Posterior vena cava (tissue), 2 donors: ENCODE measurements around the gene MYZAP. TPM values are rescaled to one million over a fixed set of nuclear protein-coding genes. Genes with fewer than 3 reads are reported as not detected.

Source experiments
- DNase-seq: peaks from one replicate; pipeline ENCODE4 v3.0.0-alpha.2; 2020; ENCODE audit warnings: low spot score
- intact Hi-C, 2 donors: fragments of 100-400 bp; cut with DNase I; formaldehyde crosslinking; loops; one replicate each; pipeline versions ENCODE4 v1.14.1 to v1.14.2; 2022 to 2023
- long read RNA-seq, 2 donors: library from polyadenylated mRNA; unstranded; transcript quantifications; one replicate each; pipeline ENCODE4 v2.0.0, GENCODE V29; 2020 to 2021
- total RNA-seq, 2 donors: library from RNA; stranded (reverse); fragmentation: NEBNext Ultra II Directional; extraction: Animal tissue kit (Norgen Biotek cat#: 25700); gene quantifications; one replicate each; pipeline ENCODE4 v1.2.1, GENCODE V29; 2021
- donor health status: DM: yes; HTN: yes; CAD: no.
- donor health status: DM: yes; HTN: yes; CAD: no.

MYZAP gene, protein sequence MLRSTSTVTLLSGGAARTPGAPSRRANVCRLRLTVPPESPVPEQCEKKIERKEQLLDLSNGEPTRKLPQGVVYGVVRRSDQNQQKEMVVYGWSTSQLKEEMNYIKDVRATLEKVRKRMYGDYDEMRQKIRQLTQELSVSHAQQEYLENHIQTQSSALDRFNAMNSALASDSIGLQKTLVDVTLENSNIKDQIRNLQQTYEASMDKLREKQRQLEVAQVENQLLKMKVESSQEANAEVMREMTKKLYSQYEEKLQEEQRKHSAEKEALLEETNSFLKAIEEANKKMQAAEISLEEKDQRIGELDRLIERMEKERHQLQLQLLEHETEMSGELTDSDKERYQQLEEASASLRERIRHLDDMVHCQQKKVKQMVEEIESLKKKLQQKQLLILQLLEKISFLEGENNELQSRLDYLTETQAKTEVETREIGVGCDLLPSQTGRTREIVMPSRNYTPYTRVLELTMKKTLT
- 1 to 10 TPM; 6.2 to 8.4 TPM for total RNA-seq
- long read RNA-seq, donor 1, transcript MYZAP-201 (13 exons, 2,361 nt) = major isoform, 6 of 7 reads
- long read RNA-seq, donor 1, partial matches to known transcripts = 1 of 7 reads
- long read RNA-seq, donor 1, other reads (novel, unspliced or antisense) = 0 of 7 reads
- long read RNA-seq, donor 2, transcript MYZAP-201 (13 exons, 2,361 nt) = major isoform, 23 of 26 reads
- long read RNA-seq, donor 2, partial matches to known transcripts = 2 of 26 reads
- long read RNA-seq, donor 2, other reads (novel, unspliced or antisense) = 1 of 26 reads

GRCh38 chr15:57591822-57592367 lies at the start of gene MYZAP:
MYZAP (plus strand) TSS chr15:57591904; CDS start chr15:57592035, 131 bp downstream.
- intact Hi-C loops = no loop called here
- peak; percentile 85 for DNase-seq

- intact Hi-C loops = no loop called here
- DNase-seq = no peak
Observed at GRCh38 chr15:57542505-57542817, 49.2 kb upstream of the MYZAP start.

DNA sequence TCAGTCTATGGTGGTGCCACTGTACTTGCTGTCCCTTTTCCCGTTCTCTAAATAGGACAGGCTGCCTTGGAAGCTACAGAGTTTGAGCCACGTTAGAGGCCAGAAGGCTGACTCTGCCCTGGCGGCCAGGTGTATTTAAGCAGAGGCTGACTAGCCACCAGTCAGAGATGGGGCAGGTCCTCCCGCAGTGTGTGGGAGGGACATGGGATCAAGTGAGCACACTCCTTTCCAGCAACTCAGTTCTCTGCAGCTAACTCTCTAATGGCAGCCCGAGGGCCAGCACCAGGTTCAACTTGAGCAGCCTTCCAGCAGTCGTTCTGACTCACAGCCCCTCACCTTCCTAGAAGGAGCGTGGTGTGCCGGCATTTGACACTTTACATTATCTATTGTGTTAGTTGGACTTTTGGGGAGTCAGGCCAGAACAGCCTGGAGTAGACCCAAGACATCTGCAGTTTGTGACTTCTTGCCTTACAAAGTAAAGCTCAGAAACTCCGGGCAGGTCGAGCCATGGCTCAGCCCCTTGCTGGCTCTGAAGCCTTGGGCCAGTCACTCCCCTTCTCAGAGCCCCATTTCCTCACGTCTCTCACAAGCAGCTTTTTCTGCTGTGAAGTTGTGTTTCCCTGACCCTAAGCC lies 46.7 kb upstream of the MYZAP start:
- intact Hi-C loops = no loop called here

GRCh38 chr15:57545995-57546394 lies 45.7 kb upstream of the MYZAP start:
- intact Hi-C loops = no loop called here

More for the DNA sequence above, 46.7 kb upstream of the MYZAP start:
- no peak for DNase-seq

DNA sequence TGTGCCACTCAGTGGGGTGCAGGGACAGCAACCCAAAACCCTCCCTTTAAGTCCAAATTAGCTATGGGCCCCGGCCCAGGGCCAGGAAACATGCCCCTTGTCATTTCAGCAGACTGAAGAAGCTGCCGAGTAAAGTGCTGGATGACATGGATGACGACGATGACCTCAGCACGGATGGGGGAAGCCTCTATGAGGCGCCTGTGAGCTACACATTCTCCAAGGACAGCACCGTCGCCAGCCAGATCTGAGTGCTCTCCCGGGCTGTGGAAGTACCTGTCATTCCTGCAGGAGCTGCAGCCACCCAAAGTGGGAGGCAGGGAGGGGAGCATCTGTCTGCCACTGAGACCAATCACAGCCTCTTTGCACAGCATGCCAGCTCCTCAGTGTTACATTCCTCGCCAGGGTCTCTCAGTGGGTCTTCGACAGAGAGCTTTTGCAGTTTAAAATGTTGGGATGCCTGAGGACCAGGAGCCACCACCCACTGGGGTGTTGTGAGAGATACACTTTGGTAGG lies 44.4 kb upstream of the MYZAP start:
- no peak for DNase-seq
- intact Hi-C loops = no loop called here

More at GRCh38 chr15:57545995-57546394, 45.7 kb upstream of the MYZAP start:
- no peak for DNase-seq

- intact Hi-C loops = no loop called here
Observed at GRCh38 chr15:57548351-57548750, 43.4 kb upstream of the MYZAP start.

GRCh38 chr15:57548835-57549234 lies 42.9 kb upstream of the MYZAP start:
- intact Hi-C loops = no loop called here
- no peak for DNase-seq

More at GRCh38 chr15:57548351-57548750, 43.4 kb upstream of the MYZAP start:
- no peak for DNase-seq

- intact Hi-C loops = no loop called here
- no peak for DNase-seq
Observed at GRCh38 chr15:57549935-57550334, 41.8 kb upstream of the MYZAP start.

DNA sequence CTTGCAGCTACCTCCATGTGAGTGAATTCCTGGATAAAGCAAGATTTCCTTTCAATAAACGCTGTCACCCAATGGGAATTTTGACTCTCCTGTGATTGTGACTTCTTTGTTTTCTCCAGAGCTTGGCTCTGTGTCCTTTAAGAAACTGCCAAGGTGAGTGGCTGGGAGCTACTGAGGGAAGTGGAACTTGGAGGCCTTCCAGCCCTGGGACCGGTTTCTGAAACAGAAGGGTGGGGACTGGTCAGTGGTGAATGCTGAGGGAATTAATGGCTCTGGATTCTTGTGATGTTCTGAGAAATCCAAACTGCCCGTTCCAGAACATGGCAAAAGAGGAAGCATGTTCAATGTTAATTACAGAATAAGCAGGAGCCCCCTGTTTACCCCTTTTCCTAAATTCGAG lies 41.1 kb upstream of the MYZAP start:
- DNase-seq = no peak
- intact Hi-C loops = no loop called here

- intact Hi-C loops = no loop called here
- no peak for DNase-seq
Observed at GRCh38 chr15:57551715-57552677, 39.7 kb upstream of the MYZAP start.

GRCh38 chr15:57552678-57553334 lies 38.9 kb upstream of the MYZAP start:
- no peak for DNase-seq
- intact Hi-C loops = no loop called here

DNA sequence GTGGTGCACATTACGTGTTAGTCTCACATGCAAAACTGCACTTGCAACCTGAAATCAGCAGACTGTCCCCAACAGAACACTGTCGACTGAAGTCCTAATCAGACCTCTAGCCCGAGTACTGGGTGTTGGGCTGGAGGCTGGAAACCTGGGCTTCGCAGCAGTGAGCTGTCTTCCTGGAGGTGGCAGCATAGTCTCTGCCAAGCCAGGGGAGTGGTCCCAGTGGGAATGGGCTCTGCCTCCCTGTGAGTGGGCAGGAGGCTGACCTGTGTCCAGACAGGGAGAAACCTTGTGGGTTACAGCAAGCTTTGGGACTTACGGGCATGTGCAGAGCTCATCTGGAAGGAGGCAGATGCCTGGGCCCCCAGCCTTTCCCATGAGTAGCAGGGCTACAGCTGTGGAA lies 38.2 kb upstream of the MYZAP start:
- no peak for DNase-seq
- intact Hi-C loops = no loop called here

DNA sequence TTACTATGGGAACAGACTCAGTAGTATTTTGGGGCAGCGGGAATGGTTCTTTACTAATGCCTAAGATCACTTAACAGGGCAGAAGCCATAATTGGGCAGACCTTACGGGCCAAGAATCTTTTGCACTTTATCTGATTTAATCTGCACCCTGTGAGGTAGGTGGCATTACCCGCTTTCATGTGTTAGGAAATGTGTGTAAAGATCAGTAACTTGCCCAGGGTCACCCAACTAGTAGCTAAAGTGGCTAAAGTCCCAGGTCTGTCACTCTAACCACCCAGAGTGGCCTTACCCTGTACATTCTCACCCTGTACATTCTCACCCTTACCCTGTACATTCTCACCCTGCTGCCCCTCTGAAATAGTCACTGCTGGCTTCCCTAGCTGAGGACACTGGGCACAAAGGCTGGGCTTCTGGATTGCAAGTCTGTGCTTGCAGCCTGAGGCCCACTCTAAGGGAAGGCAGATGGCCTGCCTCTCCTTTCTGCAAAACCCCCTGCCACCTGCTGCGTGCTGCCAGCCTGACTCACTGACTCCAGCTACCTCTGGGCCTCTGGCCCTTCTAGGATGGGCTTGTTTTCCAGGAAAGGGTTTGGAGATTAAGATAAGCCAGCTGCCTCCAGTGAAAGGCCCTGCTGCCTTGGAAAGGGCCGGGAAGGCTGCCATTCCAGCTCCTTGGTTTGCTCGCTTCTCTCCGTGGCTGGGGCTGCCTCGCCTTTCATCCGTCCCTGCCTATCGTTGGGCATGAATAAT lies 37.5 kb upstream of the MYZAP start:
- DNase-seq = no peak
- intact Hi-C loops = no loop called here

GRCh38 chr15:57554812-57555179 lies 36.9 kb upstream of the MYZAP start:
- DNase-seq = no peak
- intact Hi-C loops = loop anchor here in 1 of 2 donors (5.0 kb wide), 1 partner anchor 308 kb away; no protein-coding TSS in a partner anchor

- no peak for DNase-seq
- intact Hi-C loops = loop anchor here in 1 of 2 donors (5.0 kb wide), 1 partner anchor 307 kb away; no protein-coding TSS in a partner anchor
Observed at GRCh38 chr15:57555270-57555669, 36.4 kb upstream of the MYZAP start.

GRCh38 chr15:57556040-57556439 lies 35.7 kb upstream of the MYZAP start:
- no peak for DNase-seq
- intact Hi-C loops = loop anchor here in 1 of 2 donors (5.0 kb wide), 1 partner anchor 306 kb away; no protein-coding TSS in a partner anchor

DNA sequence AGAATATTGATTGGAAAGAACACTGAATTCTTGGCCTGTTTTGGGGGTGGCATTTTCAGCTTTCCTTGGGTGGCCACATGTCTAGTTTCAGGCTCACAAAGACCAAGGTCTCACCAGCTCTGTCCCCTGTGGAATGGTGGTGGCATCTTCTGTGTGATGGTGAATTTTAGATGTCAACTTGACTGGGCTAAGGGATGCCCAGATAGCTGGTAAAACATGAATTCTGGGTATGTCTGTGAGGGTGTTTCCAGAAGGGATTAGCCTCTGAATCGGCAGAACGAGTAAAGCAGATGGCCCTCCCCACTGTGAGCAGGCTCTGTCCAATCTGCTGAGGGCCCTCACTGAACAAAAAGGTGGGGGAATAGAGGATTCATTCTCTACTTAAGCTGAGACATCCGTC lies 34.4 kb upstream of the MYZAP start:
- no peak for DNase-seq
- intact Hi-C loops = loop anchor here in 1 of 2 donors (5.0 kb wide), 1 partner anchor 305 kb away; no protein-coding TSS in a partner anchor
